Gastroesophageal sphincter (tissue), 4 donors: ENCODE data around the gene MPI. TPM values are rescaled to one million over a fixed set of nuclear protein-coding genes. Genes with fewer than 3 reads are reported as not detected.

Source experiments
- ATAC-seq: fragments of 150-250 bp; one replicate; pipeline ENCODE4 v1.9.1; 2016; ENCODE audit warnings: mild to moderate bottlenecking, moderate library complexity
- H3K27ac ChIP-seq, 4 donors: fragments of 200-600 bp; sonication (generic) in 3 of 4; 1 replicate in 3 of 4; 2 replicates in 1 of 4; pipeline ENCODE4 v1.5.1; 2016 to 2019
- H3K27me3 ChIP-seq: fragments of 200-600 bp; sonication (generic); one replicate; pipeline ENCODE4 v1.5.1; 2019
- H3K36me3 ChIP-seq, 2 donors: fragments of 200-600 bp; sonication (generic); one replicate each; pipeline ENCODE4 v1.5.1; 2019; ENCODE audit warnings: control low read depth in 1 of 2
- H3K4me1 ChIP-seq, 3 donors: fragments of 200-600 bp; sonication (generic); 1 replicate in 2 of 3; 2 replicates in 1 of 3; pipeline ENCODE4 v1.5.1; 2016 to 2019; ENCODE audit warnings: control low read depth in 2 of 3
- H3K4me3 ChIP-seq, 2 donors: fragments of 200-600 bp; sonication (generic); one replicate each; pipeline ENCODE4 v1.5.1; 2019; ENCODE audit warnings: mild to moderate bottlenecking in 1 of 2, moderate library complexity in 1 of 2
- H3K9me3 ChIP-seq, 3 donors: fragments of 200-600 bp; sonication (generic); one replicate each; pipeline ENCODE4 v1.5.1; 2017 to 2019; ENCODE audit warnings: control low read depth in 2 of 3
- EP300 ChIP-seq: sonication (generic); formaldehyde crosslinking; IDR thresholded peaks from one replicate; pipeline ENCODE4 v1.6.1; 2017; ENCODE audit warnings: antibody characterized with exemption, mild to moderate bottlenecking
- POLR2A ChIP-seq, 2 donors: fragments of 450-650 bp; IDR thresholded peaks; one replicate each; pipeline ENCODE4 v1.6.1; 2017; ENCODE audit warnings: antibody characterized with exemption in 2 of 2, mild to moderate bottlenecking in 2 of 2, moderate library complexity in 1 of 2
- POLR2AphosphoS5 ChIP-seq: sonication (generic); formaldehyde crosslinking; IDR thresholded peaks from one replicate; pipeline ENCODE4 v1.6.1; 2017; ENCODE audit warnings: antibody characterized with exemption
- WGBS, 2 donors: methylation state at CpG; one replicate each; pipeline ENCODE4 v1.1.5; 2018; ENCODE audit warnings: low coverage in 1 of 2; 5-methylcytosine and 5-hydroxymethylcytosine counted together
- total RNA-seq, 4 donors: library from RNA; depleted of rRNA; stranded (reverse); fragments of >200 nt; gene quantifications; one replicate each; pipeline ENCODE4 v1.1.0, GENCODE V29; 2016
- TF ChIP-seq, protein P1 (sequence below), 4 experiments: fragments of 200-600 bp in 2 of 4; fragments of 450-650 bp in 2 of 4; sonication (generic) in 1 of 4; IDR thresholded peaks; one replicate each; pipeline ENCODE4 v1.5.1; 2017 to 2019; ENCODE audit warnings: antibody characterized with exemption in 4 of 4, mild to moderate bottlenecking in 2 of 4, moderate library complexity in 2 of 4

Gene MPI
- total RNA-seq, 4 donors from 2014 or later, result 36.5 to 58.8 (median 42.5) TPM

DNA sequence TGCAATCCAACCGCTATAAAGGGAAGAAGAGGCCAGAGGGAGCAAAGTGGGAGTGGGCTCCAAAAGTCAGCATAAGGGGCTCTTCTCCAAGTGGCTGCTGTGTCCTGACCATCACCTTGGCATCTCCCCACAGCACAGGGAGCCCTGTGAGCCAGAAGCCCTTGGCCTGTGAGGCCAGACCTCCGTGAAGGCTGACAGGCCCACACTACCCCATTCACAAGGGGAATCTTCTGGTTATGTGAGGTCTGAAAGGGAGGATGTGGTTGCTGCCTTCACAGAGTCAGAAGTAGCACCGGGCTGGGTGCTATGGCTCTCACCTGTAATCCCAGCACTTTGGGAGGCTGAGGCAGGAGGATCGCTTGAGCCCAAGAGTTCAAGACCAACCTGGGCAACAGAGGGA is 44.3 kb upstream of the MPI start:
- Histone ChIP-seq H3K27me3 (no peaks in the 10 kb centered on the region), H3K36me3 (peaks cover 0 to 72% of the 10 kb centered on the region in 2 donors), H3K4me3 (no peak overlapping the region), H3K4me1 (peaks cover 0 to 49% (median 21%) of the 10 kb centered on the region in 3 donors), H3K27ac (no peak overlapping the region), H3K9me3 (no peaks in the 10 kb centered on the region)
- TF ChIP-seq POLR2AphosphoS5, result no peak
- TF ChIP-seq EP300, result no peak
- WGBS, 2 donors, result 90 to 100% methylated on average over 1 to 3 of the region's 4 CpGs
- no peak for ATAC-seq

DNA sequence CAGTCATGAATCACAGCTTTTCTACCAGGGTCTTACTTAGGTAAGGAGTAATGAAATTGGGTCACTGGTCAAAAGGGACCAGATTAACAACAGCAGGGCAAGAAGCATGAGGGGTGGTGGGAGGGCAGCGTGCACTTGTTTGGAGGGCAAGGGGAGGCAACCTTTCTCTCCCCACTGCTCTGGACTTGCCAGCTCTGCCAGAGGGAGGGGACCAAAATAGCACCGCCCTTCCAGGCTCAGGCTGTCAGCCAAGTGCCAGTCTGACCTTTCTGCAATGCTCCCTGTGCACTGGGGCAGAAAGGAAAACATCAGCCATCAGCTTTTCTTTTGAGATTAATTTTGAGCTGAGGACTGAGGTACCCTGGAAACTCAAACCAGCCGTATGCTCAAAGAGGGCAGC is 42.4 kb upstream of the MPI start:
- 33 to 57% methylated on average over 1 of the region's 3 CpGs for WGBS, 2 donors
- Histone ChIP-seq H3K9me3 (no peaks in the 10 kb centered on the region), H3K27me3 (no peaks in the 10 kb centered on the region), H3K4me3 (no peak overlapping the region), H3K4me1 (peaks cover 0 to 30% (median 10%) of the 10 kb centered on the region in 3 donors), H3K27ac (no peak overlapping the region), H3K36me3 (peaks cover 0 to 80% of the 10 kb centered on the region in 2 donors)
- TF ChIP-seq EP300, result no peak
- TF ChIP-seq POLR2AphosphoS5, result no peak
- TF ChIP-seq, protein P1, sequence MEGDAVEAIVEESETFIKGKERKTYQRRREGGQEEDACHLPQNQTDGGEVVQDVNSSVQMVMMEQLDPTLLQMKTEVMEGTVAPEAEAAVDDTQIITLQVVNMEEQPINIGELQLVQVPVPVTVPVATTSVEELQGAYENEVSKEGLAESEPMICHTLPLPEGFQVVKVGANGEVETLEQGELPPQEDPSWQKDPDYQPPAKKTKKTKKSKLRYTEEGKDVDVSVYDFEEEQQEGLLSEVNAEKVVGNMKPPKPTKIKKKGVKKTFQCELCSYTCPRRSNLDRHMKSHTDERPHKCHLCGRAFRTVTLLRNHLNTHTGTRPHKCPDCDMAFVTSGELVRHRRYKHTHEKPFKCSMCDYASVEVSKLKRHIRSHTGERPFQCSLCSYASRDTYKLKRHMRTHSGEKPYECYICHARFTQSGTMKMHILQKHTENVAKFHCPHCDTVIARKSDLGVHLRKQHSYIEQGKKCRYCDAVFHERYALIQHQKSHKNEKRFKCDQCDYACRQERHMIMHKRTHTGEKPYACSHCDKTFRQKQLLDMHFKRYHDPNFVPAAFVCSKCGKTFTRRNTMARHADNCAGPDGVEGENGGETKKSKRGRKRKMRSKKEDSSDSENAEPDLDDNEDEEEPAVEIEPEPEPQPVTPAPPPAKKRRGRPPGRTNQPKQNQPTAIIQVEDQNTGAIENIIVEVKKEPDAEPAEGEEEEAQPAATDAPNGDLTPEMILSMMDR (IDR thresholded peaks at IDR 0.05), result no peak
- TF ChIP-seq POLR2A (IDR thresholded peaks at IDR 0.05), result no peak
- no peak for ATAC-seq

DNA sequence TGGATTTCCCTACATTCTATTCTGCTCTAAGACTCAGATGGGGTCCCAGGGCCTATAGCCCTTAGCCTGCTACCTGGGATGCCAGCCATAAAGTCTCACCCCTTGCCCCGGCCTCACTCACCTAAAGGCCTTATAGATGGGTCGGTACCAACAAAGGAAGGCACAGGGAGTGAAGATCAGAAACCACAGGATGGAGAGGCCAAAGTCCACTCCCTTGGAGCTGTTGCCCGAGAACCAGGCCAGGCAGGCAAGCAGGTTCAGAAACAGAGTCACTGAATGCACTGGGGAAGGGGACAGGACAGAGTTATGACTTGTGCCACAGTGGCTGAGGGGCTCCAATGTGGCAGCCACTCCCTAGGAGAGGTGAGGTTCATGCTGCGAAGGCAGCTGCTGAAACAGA is 39.4 kb upstream of the MPI start:
- Histone ChIP-seq H3K27me3 (no peaks in the 10 kb centered on the region), H3K27ac (no peak overlapping the region), H3K36me3 (peaks cover 0 to 92% of the 10 kb centered on the region in 2 donors), H3K4me1 (peaks cover 0 to 15% (median 0%) of the 10 kb centered on the region in 3 donors), H3K9me3 (no peaks in the 10 kb centered on the region), H3K4me3 (no peak overlapping the region)
- TF ChIP-seq, protein P1 (IDR thresholded peaks at IDR 0.05), result no peak
- ATAC-seq, result no peak
- 100% methylated on average over 1 of the region's 4 CpGs for WGBS, 2 donors

DNA sequence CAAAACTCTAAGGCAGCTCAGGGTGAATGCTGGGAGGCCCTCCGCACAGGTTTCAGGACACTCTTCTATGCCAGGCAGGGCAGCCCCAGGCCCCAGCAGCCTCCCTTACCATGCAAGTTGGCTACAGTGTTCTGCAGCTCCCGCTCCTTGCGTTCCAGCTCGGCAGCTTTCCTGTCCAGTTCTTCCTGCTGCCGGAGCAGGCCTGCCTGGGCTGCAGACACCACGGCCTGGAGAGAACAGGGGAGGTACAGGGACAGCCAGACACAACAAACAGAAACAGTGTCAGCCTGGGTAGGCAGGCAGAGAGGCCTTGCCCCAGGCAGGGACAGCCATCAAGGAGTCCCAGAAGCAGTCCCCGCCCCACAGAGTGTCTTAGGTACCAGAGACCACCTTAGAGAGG is 37.9 kb upstream of the MPI start:
- WGBS, 2 donors, result 96 to 100% methylated on average over 1 to 3 of the region's 7 CpGs
- TF ChIP-seq EP300 (no peak), POLR2AphosphoS5 (no peak), POLR2A (IDR thresholded peaks at IDR 0.05) (no peak)
- TF ChIP-seq, protein P1 (IDR thresholded peaks at IDR 0.05), result no peak

DNA sequence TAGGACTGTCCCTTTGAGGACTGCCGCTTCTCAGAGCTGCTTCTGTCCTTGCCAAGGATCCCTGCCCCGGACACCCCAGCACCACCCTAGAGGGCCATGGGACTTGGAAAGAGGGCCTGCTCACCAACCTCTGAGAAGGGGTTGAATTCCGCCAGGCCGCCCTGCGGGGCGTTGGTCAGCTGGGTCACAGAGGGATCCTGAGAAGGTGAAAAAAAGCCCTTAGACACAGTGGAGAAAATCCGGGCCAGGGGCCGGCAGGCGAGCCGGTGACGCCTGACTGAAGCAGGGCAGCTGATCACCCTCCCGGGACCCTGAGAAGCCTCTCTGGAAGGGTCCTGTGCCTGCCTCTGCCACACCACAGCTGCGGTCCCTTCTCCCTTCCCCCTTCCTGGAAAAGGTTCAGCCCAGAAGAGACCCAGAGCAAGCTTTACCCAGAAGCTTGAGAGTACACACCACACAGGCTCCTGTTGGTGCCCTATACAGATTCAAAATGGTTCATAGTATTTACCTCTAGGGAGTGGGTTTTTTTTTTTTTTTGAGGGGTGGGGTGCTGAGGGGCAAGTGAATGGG is 35.3 kb upstream of the MPI start:
- no peak for ATAC-seq
- no peak overlapping the region for H3K27ac ChIP-seq
- 88% methylated on average over 6 of the region's 13 CpGs; no CpG with 5 or more reads in 1 of the 2 donors for WGBS, 2 donors
- H3K27me3 ChIP-seq, result no peaks in the 10 kb centered on the region
- no peaks in the 10 kb centered on the region for H3K9me3 ChIP-seq
- no peak overlapping the region for H3K4me3 ChIP-seq
- H3K4me1 ChIP-seq, result peaks cover 0 to 38% (median 14%) of the 10 kb centered on the region in 3 donors
- peaks cover 0 to 51% of the 10 kb centered on the region in 2 donors for H3K36me3 ChIP-seq
- TF ChIP-seq POLR2AphosphoS5 (no peak), EP300 (no peak), POLR2A (IDR thresholded peaks at IDR 0.05) (no peak)
- TF ChIP-seq, protein P1 (IDR thresholded peaks at IDR 0.05), result no peak

More for the DNA sequence above, 37.9 kb upstream of the MPI start:
- no peaks in the 10 kb centered on the region for H3K9me3 ChIP-seq
- H3K27me3 ChIP-seq, result no peaks in the 10 kb centered on the region
- H3K27ac ChIP-seq, result no peak overlapping the region
- H3K4me3 ChIP-seq, result no peak overlapping the region
- H3K36me3 ChIP-seq, result peaks cover 0 to 77% of the 10 kb centered on the region in 2 donors
- H3K4me1 ChIP-seq, result peaks cover 0 to 28% (median under 1%) of the 10 kb centered on the region in 3 donors
- no peak for ATAC-seq
